Tibial artery (tissue), 4 donors: ENCODE measurements around the gene HAGHL.

ENCODE experiments used
- DNase-seq, 2 donors: peaks; one replicate each; pipeline ENCODE4 v3.0.0-alpha.2; 2019
- H3K27ac ChIP-seq, 2 donors: fragments of 200-600 bp; sonication (generic) in 1 of 2; 1 replicate in 1 of 2; 2 replicates in 1 of 2; pipeline ENCODE4 v1.5.1; 2018 to 2019; ENCODE audit warnings: mild to moderate bottlenecking in 1 of 2
- H3K27me3 ChIP-seq, 2 donors: fragments of 200-600 bp; sonication (generic) in 1 of 2; one replicate each; pipeline versions ENCODE4 v1.5.1 to v1.6.0; 2016 to 2019
- H3K36me3 ChIP-seq, 3 donors: fragments of 200-600 bp; sonication (generic) in 2 of 3; one replicate each; pipeline ENCODE4 v1.5.1; 2016 to 2019; ENCODE audit warnings: mild to moderate bottlenecking in 2 of 3
- H3K4me1 ChIP-seq, 4 donors: fragments of 200-600 bp; sonication (generic) in 2 of 4; 1 replicate in 3 of 4; 2 replicates in 1 of 4; pipeline ENCODE4 v1.5.1; 2016 to 2019
- H3K4me3 ChIP-seq, 2 donors: fragments of 200-600 bp; sonication (generic) in 1 of 2; 1 replicate in 1 of 2; 2 replicates in 1 of 2; pipeline ENCODE4 v1.5.1; 2018 to 2019; ENCODE audit warnings: mild to moderate bottlenecking in 2 of 2
- H3K9me3 ChIP-seq, 3 donors: fragments of 200-600 bp; sonication (generic) in 1 of 3; one replicate each; pipeline ENCODE4 v1.5.1; 2016 to 2019
- CTCF ChIP-seq, 2 experiments: fragments of 200-600 bp in 1 of 2; fragments of 450-650 bp in 1 of 2; IDR thresholded peaks; one replicate each; pipeline ENCODE4 v1.5.1; 2017 to 2019; ENCODE audit warnings: antibody characterized with exemption in 2 of 2, mild to moderate bottlenecking in 1 of 2, moderate library complexity in 1 of 2
- intact Hi-C: fragments of 100-400 bp; cut with DNase I; formaldehyde crosslinking; loops from one replicate; pipeline ENCODE4 v1.15.0; 2023; ENCODE audit warnings: low total_unique reads

Gene HAGHL

GRCh38 chr16:769184-769784 is 42.4 kb downstream of the HAGHL start:
- Histone ChIP-seq H3K27ac (no peak overlapping the region), H3K27me3 (peaks cover 0 to 72% of the 10 kb centered on the region in 2 donors), H3K4me3 (no peak overlapping the region), H3K4me1 (no peaks in the 10 kb centered on the region), H3K9me3 (no peaks in the 10 kb centered on the region), H3K36me3 (no peaks in the 10 kb centered on the region)
- DNase-seq, result no peak
- no peak for TF ChIP-seq CTCF (IDR thresholded peaks at IDR 0.05)
- intact Hi-C loops, result no loop called here

- H3K27me3 ChIP-seq, result peaks cover 0 to 73% of the 10 kb centered on the region in 2 donors
- no peaks in the 10 kb centered on the region for H3K9me3 ChIP-seq
- intact Hi-C loops, result no loop called here
- H3K27ac ChIP-seq, result no peak overlapping the region
- H3K36me3 ChIP-seq, result no peaks in the 10 kb centered on the region
- DNase-seq, result no peak
- H3K4me3 ChIP-seq, result no peak overlapping the region
- no peak for TF ChIP-seq CTCF (IDR thresholded peaks at IDR 0.05)
- no peaks in the 10 kb centered on the region for H3K4me1 ChIP-seq
These were observed 43.0 kb downstream of the HAGHL start for GRCh38 chr16:769934-770333.

- H3K27me3 ChIP-seq, result peaks cover 0 to 73% of the 10 kb centered on the region in 2 donors
- no peaks in the 10 kb centered on the region for H3K9me3 ChIP-seq
- H3K27ac ChIP-seq, result no peak overlapping the region
- H3K4me3 ChIP-seq, result no peak overlapping the region
- no peaks in the 10 kb centered on the region for H3K4me1 ChIP-seq
- no peak for DNase-seq
- H3K36me3 ChIP-seq, result no peaks in the 10 kb centered on the region
- no peak for TF ChIP-seq CTCF (IDR thresholded peaks at IDR 0.05)
- intact Hi-C loops, result no loop called here
These were observed 43.5 kb downstream of the HAGHL start for GRCh38 chr16:770411-770810.

- Histone ChIP-seq H3K4me1 (no peaks in the 10 kb centered on the region), H3K27me3 (peaks cover 0 to 70% of the 10 kb centered on the region in 2 donors), H3K4me3 (no peak overlapping the region), H3K9me3 (no peaks in the 10 kb centered on the region), H3K27ac (no peak overlapping the region), H3K36me3 (no peaks in the 10 kb centered on the region)
- intact Hi-C loops, result no loop called here
- TF ChIP-seq CTCF (IDR thresholded peaks at IDR 0.05), result no peak
- no peak for DNase-seq
These were observed 46.1 kb downstream of the HAGHL start for GRCh38 chr16:772959-773358.

- intact Hi-C loops, result no loop called here
- Histone ChIP-seq H3K4me1 (no peaks in the 10 kb centered on the region), H3K4me3 (no peak overlapping the region), H3K9me3 (no peaks in the 10 kb centered on the region), H3K27me3 (peaks cover 0 to 75% of the 10 kb centered on the region in 2 donors), H3K36me3 (no peaks in the 10 kb centered on the region), H3K27ac (no peak overlapping the region)
- no peak for TF ChIP-seq CTCF (IDR thresholded peaks at IDR 0.05)
- DNase-seq, result no peak
These were observed 47.4 kb downstream of the HAGHL start for GRCh38 chr16:774086-775001.
